Ectodermal cell (in vitro differentiated cells): Measurements from ENCODE around the gene CPSF4L.
"Not testable (repeated sequence)": the region's sequence is repeated elsewhere in the genome, so short reads cannot be mapped to it uniquely, and the experiment has no call there.

Experiments used
- H3K27ac ChIP-seq: 2 replicates; pipeline ENCODE4 v1.7.0; 2013; ENCODE audit warnings: mild to moderate bottlenecking, low read depth, low read length; ENCODE audit not compliant: insufficient read depth, poor library complexity, severe bottlenecking
- H3K27me3 ChIP-seq: 2 replicates; pipeline ENCODE4 v1.7.0; 2013; ENCODE audit warnings: mild to moderate bottlenecking, low read length; ENCODE audit not compliant: insufficient read depth, control insufficient read depth, poor library complexity, severe bottlenecking
- H3K36me3 ChIP-seq: one replicate; pipeline ENCODE4 v1.7.0; 2013; ENCODE audit warnings: low read length; ENCODE audit not compliant: control insufficient read depth, insufficient read depth
- H3K4me1 ChIP-seq: one replicate; pipeline ENCODE4 v1.7.0; 2013; ENCODE audit warnings: low read length; ENCODE audit not compliant: control insufficient read depth, insufficient read depth
- H3K4me3 ChIP-seq: 2 replicates; pipeline ENCODE4 v1.7.0; 2013; ENCODE audit warnings: low read depth, low read length, control low read depth; ENCODE audit not compliant: insufficient read depth
- H3K9me3 ChIP-seq: 2 replicates; pipeline ENCODE4 v1.7.0; 2013; ENCODE audit warnings: mild to moderate bottlenecking, low read length, moderate library complexity; ENCODE audit not compliant: control insufficient read depth
- WGBS, 2 experiments: methylation state at CpG; one replicate each; pipeline ENCODE4 v1.1.7; 2013; ENCODE audit warnings: missing lambda C conversion rate in 2 of 2; 5-methylcytosine and 5-hydroxymethylcytosine counted together

The CPSF4L gene

DNA sequence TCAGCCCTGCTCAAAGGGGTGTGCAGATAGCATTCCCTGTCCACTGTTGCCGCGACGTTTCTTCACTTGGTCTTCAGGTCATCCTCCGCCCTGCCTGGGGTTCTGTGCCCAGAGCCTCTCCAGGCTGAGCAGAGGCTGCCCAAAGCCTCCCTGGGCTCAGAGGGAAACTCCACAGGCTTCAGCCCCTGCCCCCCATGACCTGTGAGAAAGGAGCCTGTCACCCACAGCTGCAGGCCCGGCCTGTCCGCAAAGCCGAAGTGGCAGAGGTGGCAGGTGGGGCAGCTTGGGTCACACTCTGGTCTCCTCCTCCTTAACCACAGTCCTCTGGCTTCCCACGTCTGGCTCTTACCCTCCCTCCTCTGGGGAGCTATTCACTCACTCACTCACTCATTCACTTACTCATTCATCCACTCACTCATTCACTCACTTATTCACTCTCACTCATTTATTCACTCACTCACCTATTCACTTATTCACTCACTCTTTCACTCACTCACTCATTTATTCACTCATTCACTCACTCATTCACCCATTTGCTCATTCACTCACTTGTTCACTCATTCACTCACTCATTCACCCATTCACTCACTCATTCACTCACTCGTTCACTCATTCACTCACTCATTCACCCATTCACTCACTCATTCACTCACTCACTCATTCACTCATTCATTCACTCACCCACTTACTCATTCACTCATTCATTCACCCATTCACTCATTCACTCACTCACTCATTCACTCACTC is 7.1 kb upstream of the CPSF4L start:
- H3K36me3 ChIP-seq: no peaks in the 10 kb centered on the region
- no peaks in the 10 kb centered on the region for H3K9me3 ChIP-seq
- peaks cover 11% of the 10 kb centered on the region for H3K4me1 ChIP-seq
- 88 to 91% methylated on average over 9 of the region's 9 CpGs for WGBS, 2 experiments
- H3K27me3 ChIP-seq: no peaks in the 10 kb centered on the region
- H3K4me3 ChIP-seq: no peak overlapping the region
- H3K27ac ChIP-seq: no peak overlapping the region

GRCh38 chr17:73267648-73268537 is 6.2 kb upstream of the CPSF4L start:
- H3K27ac ChIP-seq: no peak overlapping the region
- 75 to 76% methylated on average over 11 of the region's 11 CpGs for WGBS, 2 experiments
- peaks cover 14% of the 10 kb centered on the region for H3K4me1 ChIP-seq
- H3K36me3 ChIP-seq: no peaks in the 10 kb centered on the region
- H3K9me3 ChIP-seq: no peaks in the 10 kb centered on the region
- H3K4me3 ChIP-seq: no peak overlapping the region
- H3K27me3 ChIP-seq: no peaks in the 10 kb centered on the region

DNA sequence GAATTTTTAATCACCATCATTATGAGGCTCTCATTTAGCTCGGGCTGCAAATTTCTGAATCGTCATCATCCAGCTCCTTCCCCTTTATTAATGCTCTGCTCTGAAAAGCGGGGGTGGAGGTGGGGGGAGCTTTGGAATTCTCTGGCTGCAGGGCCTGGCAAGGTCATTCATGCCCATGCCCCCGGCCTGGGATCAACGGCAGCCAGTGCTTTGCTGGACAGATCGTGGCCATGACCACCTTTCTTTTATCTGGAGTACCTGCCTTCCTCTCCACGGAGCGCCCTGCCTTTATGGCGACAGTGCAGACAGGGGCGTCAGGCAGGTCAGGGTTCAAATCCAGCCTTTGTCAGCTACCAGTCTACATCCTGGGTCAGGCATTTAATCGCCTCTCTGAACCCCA is 5.1 kb upstream of the CPSF4L start:
- no peaks in the 10 kb centered on the region for H3K9me3 ChIP-seq
- WGBS, 2 experiments: 92 to 96% methylated on average over 11 of the region's 11 CpGs
- H3K36me3 ChIP-seq: no peaks in the 10 kb centered on the region
- no peak overlapping the region for H3K27ac ChIP-seq
- H3K27me3 ChIP-seq: peaks cover 3% of the 10 kb centered on the region
- peaks cover 25% of the 10 kb centered on the region for H3K4me1 ChIP-seq
- H3K4me3 ChIP-seq: no peak overlapping the region

DNA sequence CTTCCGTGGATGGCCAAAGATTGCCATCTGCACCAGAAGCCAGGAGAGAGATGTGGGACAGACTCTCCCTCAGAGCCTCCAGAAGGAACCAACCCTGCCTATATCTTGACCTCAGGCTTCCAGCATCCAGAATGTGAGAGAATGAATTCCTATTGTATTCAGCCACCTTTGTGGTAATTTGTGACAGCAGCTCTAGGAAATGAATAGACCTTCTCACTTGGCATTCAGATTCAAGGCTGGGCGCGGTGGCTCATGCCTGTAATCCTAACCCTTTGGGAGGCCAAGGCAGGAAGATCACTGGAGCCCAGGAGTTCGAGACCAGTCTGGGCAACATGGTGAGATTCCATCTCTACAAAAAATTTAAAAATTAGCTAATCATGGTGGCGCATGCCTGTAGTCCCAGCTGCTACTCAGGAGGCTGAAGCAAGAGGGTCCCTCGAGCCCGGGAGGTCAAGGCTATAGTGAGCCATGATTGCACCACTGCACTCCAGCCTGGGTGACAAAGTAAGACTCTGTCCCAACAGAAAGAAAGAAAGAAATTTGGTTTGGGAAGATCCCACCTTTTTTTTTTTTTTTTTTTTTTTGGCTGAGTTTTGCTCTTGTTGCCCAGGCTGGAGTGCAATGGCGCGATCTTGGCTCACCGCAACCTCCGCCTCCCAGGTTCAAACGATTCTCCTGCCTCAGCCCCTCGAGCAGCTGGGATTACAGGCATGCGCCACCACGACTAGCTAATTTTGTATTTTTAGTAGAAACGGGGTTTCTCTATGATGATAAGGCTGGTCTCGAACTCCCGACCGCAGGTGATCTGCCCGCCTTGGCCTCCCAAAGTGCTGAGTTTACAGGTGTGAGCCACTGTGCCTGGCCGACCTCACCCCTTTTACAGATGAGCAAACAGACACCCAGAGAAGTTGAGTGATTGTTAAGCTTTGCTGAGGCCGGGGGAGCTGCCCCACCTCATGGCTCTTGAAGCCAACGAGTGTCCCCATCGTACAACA is 4.3 kb upstream of the CPSF4L start:
- Histone ChIP-seq H3K36me3 (no peaks in the 10 kb centered on the region), H3K9me3 (no peaks in the 10 kb centered on the region), H3K27me3 (peaks cover 5% of the 10 kb centered on the region), H3K4me1 (peaks cover 28% of the 10 kb centered on the region), H3K27ac (no peak overlapping the region), H3K4me3 (no peak overlapping the region)
- 91 to 93% methylated on average over 24 of the region's 24 CpGs for WGBS, 2 experiments

DNA sequence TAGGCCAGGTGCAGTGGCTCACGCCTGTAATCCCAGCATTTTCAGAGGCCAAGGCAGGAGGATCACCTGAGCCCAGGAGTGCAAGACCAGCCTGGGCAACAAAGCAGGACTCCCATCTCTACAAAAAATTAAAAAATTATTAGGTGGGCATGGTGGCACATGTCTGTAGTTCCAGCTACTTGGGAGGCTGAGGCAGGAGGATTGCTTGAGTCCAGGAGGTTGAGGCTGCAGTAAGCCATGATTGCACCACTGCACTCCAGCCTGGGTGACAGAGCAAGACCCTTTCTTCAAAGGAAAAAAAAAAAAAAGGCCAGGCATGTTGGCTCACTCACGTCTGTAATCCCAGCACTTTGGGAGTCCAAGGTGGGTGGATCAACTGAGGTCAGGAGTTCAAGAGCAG is 2.8 kb upstream of the CPSF4L start:
- H3K4me3 ChIP-seq, H3K36me3 ChIP-seq, H3K9me3 ChIP-seq, H3K27me3 ChIP-seq, H3K27ac ChIP-seq: not testable (repeated sequence)
- WGBS, 2 experiments: 91 to 94% methylated on average over 2 of the region's 2 CpGs
- peaks cover 28% of the 10 kb centered on the region for H3K4me1 ChIP-seq

- 63 to 65% methylated on average over 12 of the region's 12 CpGs for WGBS, 2 experiments
- no peak overlapping the region for H3K27ac ChIP-seq
These were observed 1.3 kb upstream of the CPSF4L start for GRCh38 chr17:73262676-73263642.

DNA sequence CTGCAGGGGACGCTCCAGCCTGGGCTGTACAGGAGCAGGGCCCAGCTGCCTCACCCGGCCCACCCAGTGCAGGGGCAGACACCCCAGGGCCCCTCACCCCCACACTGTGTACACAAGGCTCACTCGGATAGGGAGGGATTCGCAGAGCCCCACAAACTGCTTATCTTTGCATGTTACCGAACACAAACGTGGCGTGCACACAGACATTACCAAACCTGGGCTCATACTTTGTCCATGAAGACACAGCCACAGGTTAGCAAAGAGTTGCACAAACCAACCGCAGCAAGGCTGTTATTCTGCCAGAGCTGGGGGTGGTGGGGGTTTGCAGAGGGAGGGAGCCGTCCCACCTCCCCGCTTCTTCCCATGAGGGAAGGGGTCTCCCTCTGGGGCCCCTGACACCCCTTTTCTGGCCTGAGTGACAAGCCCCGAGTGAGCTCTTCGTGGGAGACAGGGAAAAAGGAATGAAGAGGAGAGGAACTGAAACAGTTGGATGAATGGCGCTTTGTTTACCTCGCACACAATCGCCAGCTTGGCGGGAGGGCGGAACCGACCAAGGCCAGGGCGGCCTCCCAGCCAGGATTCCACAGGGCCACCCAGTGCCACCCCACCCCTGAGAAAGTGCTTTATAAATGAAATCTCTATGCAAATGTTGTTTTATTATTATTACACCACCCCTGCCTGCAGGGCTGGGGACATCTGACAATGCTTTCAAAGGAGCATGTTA is 434 bp upstream of the CPSF4L start:
- Histone ChIP-seq H3K27me3 (peaks cover 5% of the 10 kb centered on the region), H3K36me3 (no peaks in the 10 kb centered on the region), H3K9me3 (no peaks in the 10 kb centered on the region), H3K27ac (no peak overlapping the region), H3K4me1 (peaks cover 17% of the 10 kb centered on the region), H3K4me3 (no peak overlapping the region)
- WGBS, 2 experiments: 32 to 35% methylated on average over 19 of the region's 19 CpGs

More at GRCh38 chr17:73262676-73263642, 1.3 kb upstream of the CPSF4L start:
- Histone ChIP-seq H3K4me3 (no peak overlapping the region), H3K27me3 (peaks cover 5% of the 10 kb centered on the region), H3K9me3 (no peaks in the 10 kb centered on the region), H3K36me3 (no peaks in the 10 kb centered on the region), H3K4me1 (peaks cover 23% of the 10 kb centered on the region)

- Histone ChIP-seq H3K27ac (no peak overlapping the region), H3K4me3 (no peak overlapping the region), H3K4me1 (peaks cover 10% of the 10 kb centered on the region), H3K36me3 (no peaks in the 10 kb centered on the region), H3K9me3 (no peaks in the 10 kb centered on the region), H3K27me3 (peaks cover 31% of the 10 kb centered on the region)
- WGBS, 2 experiments: 91% methylated on average over 6 of the region's 6 CpGs
These were observed 4.2 kb downstream of the CPSF4L start for GRCh38 chr17:73257516-73257915.
